Esophagus muscularis mucosa (tissue), 3 donors: ENCODE data around the gene CDH18.

Source experiments
- EP300 ChIP-seq: sonication (generic); formaldehyde crosslinking; IDR thresholded peaks from one replicate; pipeline ENCODE4 v1.6.1; 2017; ENCODE audit warnings: antibody characterized with exemption
- TF ChIP-seq, protein P1 (sequence below), 3 experiments: fragments of 200-600 bp in 2 of 3; fragments of 450-650 bp in 1 of 3; sonication (generic) in 2 of 3; IDR thresholded peaks; one replicate each; pipeline ENCODE4 v1.5.1; 2017 to 2019; ENCODE audit warnings: antibody characterized with exemption in 3 of 3, mild to moderate bottlenecking in 2 of 3, moderate library complexity in 1 of 3

DNA sequence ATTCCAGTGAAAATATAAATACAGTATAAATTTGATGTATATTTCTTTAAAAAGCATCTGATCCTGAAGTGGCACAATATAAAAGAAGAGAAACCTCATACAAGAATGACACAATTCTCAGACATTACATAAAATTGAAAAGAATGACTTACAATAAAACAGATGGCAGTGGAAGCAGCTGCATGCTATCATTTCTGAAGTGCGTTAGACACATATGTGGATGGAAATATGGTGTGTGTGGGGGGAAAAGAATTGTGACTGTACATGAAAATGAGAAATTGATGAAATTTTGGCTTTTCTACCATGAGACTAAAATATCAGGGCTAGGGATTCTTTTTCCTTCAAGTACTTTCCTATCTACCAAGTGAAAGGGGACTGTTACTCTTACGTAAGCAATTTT, 45.9 kb upstream of the CDH18 start:
- no peak for TF ChIP-seq EP300
- TF ChIP-seq, protein P1, sequence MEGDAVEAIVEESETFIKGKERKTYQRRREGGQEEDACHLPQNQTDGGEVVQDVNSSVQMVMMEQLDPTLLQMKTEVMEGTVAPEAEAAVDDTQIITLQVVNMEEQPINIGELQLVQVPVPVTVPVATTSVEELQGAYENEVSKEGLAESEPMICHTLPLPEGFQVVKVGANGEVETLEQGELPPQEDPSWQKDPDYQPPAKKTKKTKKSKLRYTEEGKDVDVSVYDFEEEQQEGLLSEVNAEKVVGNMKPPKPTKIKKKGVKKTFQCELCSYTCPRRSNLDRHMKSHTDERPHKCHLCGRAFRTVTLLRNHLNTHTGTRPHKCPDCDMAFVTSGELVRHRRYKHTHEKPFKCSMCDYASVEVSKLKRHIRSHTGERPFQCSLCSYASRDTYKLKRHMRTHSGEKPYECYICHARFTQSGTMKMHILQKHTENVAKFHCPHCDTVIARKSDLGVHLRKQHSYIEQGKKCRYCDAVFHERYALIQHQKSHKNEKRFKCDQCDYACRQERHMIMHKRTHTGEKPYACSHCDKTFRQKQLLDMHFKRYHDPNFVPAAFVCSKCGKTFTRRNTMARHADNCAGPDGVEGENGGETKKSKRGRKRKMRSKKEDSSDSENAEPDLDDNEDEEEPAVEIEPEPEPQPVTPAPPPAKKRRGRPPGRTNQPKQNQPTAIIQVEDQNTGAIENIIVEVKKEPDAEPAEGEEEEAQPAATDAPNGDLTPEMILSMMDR (IDR thresholded peaks at IDR 0.05): no peak
